ENCODE results near the gene TMEM131.
A peak's percentile ranks its signal among the peaks of the same experiment; 100 is the strongest.
"Not testable (repeated sequence)": the region's sequence is repeated elsewhere in the genome, so short reads cannot be mapped to it uniquely, and the experiment has no call there.

The TMEM131 gene

GRCh38 chr2:97831121-97831520 is 164.6 kb downstream of the TMEM131 start:
- Mint-ChIP-seq H3K27ac (no peak overlapping the region), H3K4me3 (no peak overlapping the region), H3K9me3 (no peaks in the 10 kb centered on the region), H3K4me1 (ENCODE audit: low read depth) (peaks cover 20% of the 10 kb centered on the region), H3K27me3 (no peaks in the 10 kb centered on the region), H3K36me3 (ENCODE audit: low read depth) (peaks cover 67% of the 10 kb centered on the region)
- no peak for DNase-seq

GRCh38 chr2:97829255-97829654 is 166.5 kb downstream of the TMEM131 start:
- not testable (repeated sequence) for H3K9me3 Mint-ChIP-seq; H3K4me1 Mint-ChIP-seq (ENCODE audit: low read depth); H3K4me3 Mint-ChIP-seq; H3K27ac Mint-ChIP-seq; H3K27me3 Mint-ChIP-seq; DNase-seq
- peaks cover 62% of the 10 kb centered on the region for H3K36me3 Mint-ChIP-seq (ENCODE audit: low read depth)

- not testable (repeated sequence) for H3K4me3 Mint-ChIP-seq; H3K27me3 Mint-ChIP-seq; H3K4me1 Mint-ChIP-seq (ENCODE audit: low read depth); H3K27ac Mint-ChIP-seq; DNase-seq; H3K9me3 Mint-ChIP-seq
- H3K36me3 Mint-ChIP-seq (ENCODE audit: low read depth): peaks cover 67% of the 10 kb centered on the region
Observed at GRCh38 chr2:97827013-97827412, 168.7 kb downstream of the TMEM131 start.

- DNase-seq; H3K4me1 Mint-ChIP-seq (ENCODE audit: low read depth); H3K9me3 Mint-ChIP-seq; H3K4me3 Mint-ChIP-seq; H3K27me3 Mint-ChIP-seq: not testable (repeated sequence)
- Mint-ChIP-seq H3K36me3 (ENCODE audit: low read depth) (peaks cover 74% of the 10 kb centered on the region), H3K27ac (peak overlapping the region; percentile 2)
Observed at GRCh38 chr2:97826266-97826847, 169.4 kb downstream of the TMEM131 start.

GRCh38 chr2:97824011-97824410 is 171.7 kb downstream of the TMEM131 start:
- not testable (repeated sequence) for DNase-seq; H3K9me3 Mint-ChIP-seq; H3K27me3 Mint-ChIP-seq; H3K4me1 Mint-ChIP-seq (ENCODE audit: low read depth); H3K27ac Mint-ChIP-seq; H3K4me3 Mint-ChIP-seq
- peaks cover 74% of the 10 kb centered on the region for H3K36me3 Mint-ChIP-seq (ENCODE audit: low read depth)

GRCh38 chr2:97821862-97822261 is 173.9 kb downstream of the TMEM131 start:
- DNase-seq; H3K27ac Mint-ChIP-seq; H3K4me3 Mint-ChIP-seq; H3K9me3 Mint-ChIP-seq; H3K27me3 Mint-ChIP-seq; H3K4me1 Mint-ChIP-seq (ENCODE audit: low read depth): not testable (repeated sequence)
- peaks cover 62% of the 10 kb centered on the region for H3K36me3 Mint-ChIP-seq (ENCODE audit: low read depth)

- H3K9me3 Mint-ChIP-seq: no peaks in the 10 kb centered on the region
- H3K36me3 Mint-ChIP-seq (ENCODE audit: low read depth): peaks cover 63% of the 10 kb centered on the region
- no peak overlapping the region for H3K27ac Mint-ChIP-seq
- H3K4me3 Mint-ChIP-seq: no peak overlapping the region
- no peak for DNase-seq
- H3K27me3 Mint-ChIP-seq: no peaks in the 10 kb centered on the region
- no peaks in the 10 kb centered on the region for H3K4me1 Mint-ChIP-seq (ENCODE audit: low read depth)
Observed at GRCh38 chr2:97819754-97820153, 176.0 kb downstream of the TMEM131 start.

- H3K36me3 Mint-ChIP-seq (ENCODE audit: low read depth): peaks cover 60% of the 10 kb centered on the region
- H3K9me3 Mint-ChIP-seq: no peaks in the 10 kb centered on the region
- H3K27ac Mint-ChIP-seq: no peak overlapping the region
- no peak overlapping the region for H3K4me3 Mint-ChIP-seq
- no peaks in the 10 kb centered on the region for H3K27me3 Mint-ChIP-seq
- H3K4me1 Mint-ChIP-seq (ENCODE audit: low read depth): no peaks in the 10 kb centered on the region
- no peak for DNase-seq
Observed at GRCh38 chr2:97816411-97816810, 179.3 kb downstream of the TMEM131 start.

GRCh38 chr2:97812931-97813330 is 182.8 kb downstream of the TMEM131 start:
- no peaks in the 10 kb centered on the region for H3K27me3 Mint-ChIP-seq
- no peaks in the 10 kb centered on the region for H3K4me1 Mint-ChIP-seq (ENCODE audit: low read depth)
- no peak overlapping the region for H3K4me3 Mint-ChIP-seq
- no peaks in the 10 kb centered on the region for H3K9me3 Mint-ChIP-seq
- H3K27ac Mint-ChIP-seq: no peak overlapping the region
- no peak for DNase-seq
- H3K36me3 Mint-ChIP-seq (ENCODE audit: low read depth): peaks cover 53% of the 10 kb centered on the region

GRCh38 chr2:97808816-97809215 is 186.9 kb downstream of the TMEM131 start:
- H3K27ac Mint-ChIP-seq: no peak overlapping the region
- no peak for DNase-seq

GRCh38 chr2:97806738-97807618 is 188.8 kb downstream of the TMEM131 start:
- peak; percentile 83 for DNase-seq
- no peak overlapping the region for H3K4me3 Mint-ChIP-seq
- no peak overlapping the region for H3K27ac Mint-ChIP-seq
- H3K9me3 Mint-ChIP-seq: no peaks in the 10 kb centered on the region
- H3K4me1 Mint-ChIP-seq (ENCODE audit: low read depth): peaks cover 1% of the 10 kb centered on the region
- H3K36me3 Mint-ChIP-seq (ENCODE audit: low read depth): peaks cover 51% of the 10 kb centered on the region
- no peaks in the 10 kb centered on the region for H3K27me3 Mint-ChIP-seq

More at GRCh38 chr2:97808816-97809215, 186.9 kb downstream of the TMEM131 start:
- peaks cover 49% of the 10 kb centered on the region for H3K36me3 Mint-ChIP-seq (ENCODE audit: low read depth)
- no peak overlapping the region for H3K4me3 Mint-ChIP-seq
- H3K27me3 Mint-ChIP-seq: no peaks in the 10 kb centered on the region
- H3K9me3 Mint-ChIP-seq: no peaks in the 10 kb centered on the region
- peaks cover 1% of the 10 kb centered on the region for H3K4me1 Mint-ChIP-seq (ENCODE audit: low read depth)

- Mint-ChIP-seq H3K9me3 (no peaks in the 10 kb centered on the region), H3K27me3 (no peaks in the 10 kb centered on the region), H3K4me3 (no peak overlapping the region), H3K27ac (no peak overlapping the region), H3K36me3 (ENCODE audit: low read depth) (peaks cover 48% of the 10 kb centered on the region), H3K4me1 (ENCODE audit: low read depth) (peaks cover 1% of the 10 kb centered on the region)
- DNase-seq: no peak
Observed at GRCh38 chr2:97805776-97806175, 190.0 kb downstream of the TMEM131 start.

GRCh38 chr2:97801028-97801427 is 194.7 kb downstream of the TMEM131 start:
- H3K9me3 Mint-ChIP-seq: no peaks in the 10 kb centered on the region
- no peak overlapping the region for H3K27ac Mint-ChIP-seq
- no peaks in the 10 kb centered on the region for H3K27me3 Mint-ChIP-seq
- no peak overlapping the region for H3K4me3 Mint-ChIP-seq
- peaks cover 84% of the 10 kb centered on the region for H3K36me3 Mint-ChIP-seq (ENCODE audit: low read depth)
- H3K4me1 Mint-ChIP-seq (ENCODE audit: low read depth): no peaks in the 10 kb centered on the region
- no peak for DNase-seq

- no peaks in the 10 kb centered on the region for H3K27me3 Mint-ChIP-seq
- peaks cover 83% of the 10 kb centered on the region for H3K36me3 Mint-ChIP-seq (ENCODE audit: low read depth)
- no peaks in the 10 kb centered on the region for H3K4me1 Mint-ChIP-seq (ENCODE audit: low read depth)
- DNase-seq: no peak
- H3K27ac Mint-ChIP-seq: no peak overlapping the region
- no peaks in the 10 kb centered on the region for H3K9me3 Mint-ChIP-seq
- H3K4me3 Mint-ChIP-seq: no peak overlapping the region
Observed at GRCh38 chr2:97798416-97798815, 197.3 kb downstream of the TMEM131 start.

- Mint-ChIP-seq H3K27ac (no peak overlapping the region), H3K36me3 (ENCODE audit: low read depth) (peaks cover 83% of the 10 kb centered on the region), H3K4me3 (no peak overlapping the region), H3K9me3 (no peaks in the 10 kb centered on the region), H3K4me1 (ENCODE audit: low read depth) (no peaks in the 10 kb centered on the region), H3K27me3 (no peaks in the 10 kb centered on the region)
- no peak for DNase-seq
Observed at GRCh38 chr2:97797355-97797754, 198.4 kb downstream of the TMEM131 start.

Measured in activated T-cell treated with anti-CD3 and anti-CD28 coated beads, Interleukin-2, amount 50 U/mL, for 24 hours (primary cell).